GM19397 (cell line): ENCODE measurements around the gene INTS1.

Experiments
- ATAC-seq: cut with Tn5 transposase; IDR thresholded peaks from one replicate; pipeline ENCODE4 v1.9.1; 2021; ENCODE audit warnings: mild to moderate bottlenecking, moderate library complexity; ENCODE audit not compliant: unreplicated experiment

Gene INTS1

DNA sequence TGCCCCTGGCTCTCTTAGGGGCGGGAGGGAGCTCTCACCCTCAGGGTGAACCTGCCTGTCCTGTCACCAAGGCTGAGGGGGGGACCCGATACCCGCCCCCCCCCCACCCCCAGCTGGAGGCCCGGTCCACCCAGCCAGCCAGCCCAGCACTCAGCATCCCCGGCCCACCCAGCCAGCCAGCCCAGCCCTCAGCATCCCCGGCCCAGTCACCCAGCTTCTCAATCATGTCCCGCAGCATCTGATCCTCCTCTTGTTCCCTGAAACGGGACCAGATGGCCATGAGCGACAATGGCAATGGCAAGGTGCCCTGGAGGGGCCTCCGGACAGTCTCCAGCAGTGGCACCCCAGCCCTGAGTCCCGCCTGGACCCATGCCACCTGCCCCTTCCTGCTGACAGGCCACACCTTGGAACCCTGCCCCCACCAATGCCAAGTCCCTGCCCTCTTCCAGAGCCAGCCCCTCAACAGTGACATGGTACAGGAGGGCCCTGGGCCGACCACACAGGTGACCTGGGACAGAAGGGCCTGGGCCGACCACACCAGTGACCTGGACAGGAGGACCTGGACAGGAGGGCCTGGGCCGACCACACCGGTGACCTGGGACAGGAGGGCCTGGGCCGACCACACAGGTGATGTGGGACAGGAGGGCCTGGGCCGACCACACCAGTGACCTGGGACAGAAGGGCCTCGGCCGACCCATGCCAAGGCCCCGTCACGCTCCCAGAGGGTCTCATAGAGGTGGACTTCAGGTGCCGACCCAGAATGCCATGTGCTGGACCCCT lies 69.1 kb downstream of the INTS1 start:
- no peak for ATAC-seq

DNA sequence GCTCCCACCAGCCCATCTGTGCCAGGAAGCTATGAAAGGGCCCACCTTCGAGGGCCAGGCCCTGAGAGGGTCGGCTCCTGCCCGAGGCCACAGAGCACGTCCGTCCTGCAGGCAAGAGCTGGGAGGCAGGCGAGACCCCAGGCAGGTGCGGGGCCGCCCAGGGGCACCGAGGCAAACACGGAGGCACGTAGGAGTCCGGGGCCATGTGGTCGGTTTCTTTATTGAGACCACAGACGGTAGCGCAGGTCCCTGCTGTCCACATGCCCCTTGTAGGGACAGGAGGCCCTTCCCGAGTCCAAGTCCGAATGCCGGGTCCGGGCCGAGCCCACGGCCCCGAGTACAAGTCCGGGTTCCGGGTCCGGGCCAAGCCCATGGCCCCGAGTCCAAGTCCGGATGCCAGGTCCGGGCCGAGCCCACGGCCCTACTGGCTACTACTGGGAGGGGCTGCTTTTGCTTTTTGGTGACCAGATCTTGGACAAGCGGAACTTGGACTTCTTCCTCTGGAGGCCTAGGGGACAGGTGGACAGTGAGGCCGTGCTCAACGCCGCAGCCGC lies 69.9 kb downstream of the INTS1 start:
- no peak for ATAC-seq

DNA sequence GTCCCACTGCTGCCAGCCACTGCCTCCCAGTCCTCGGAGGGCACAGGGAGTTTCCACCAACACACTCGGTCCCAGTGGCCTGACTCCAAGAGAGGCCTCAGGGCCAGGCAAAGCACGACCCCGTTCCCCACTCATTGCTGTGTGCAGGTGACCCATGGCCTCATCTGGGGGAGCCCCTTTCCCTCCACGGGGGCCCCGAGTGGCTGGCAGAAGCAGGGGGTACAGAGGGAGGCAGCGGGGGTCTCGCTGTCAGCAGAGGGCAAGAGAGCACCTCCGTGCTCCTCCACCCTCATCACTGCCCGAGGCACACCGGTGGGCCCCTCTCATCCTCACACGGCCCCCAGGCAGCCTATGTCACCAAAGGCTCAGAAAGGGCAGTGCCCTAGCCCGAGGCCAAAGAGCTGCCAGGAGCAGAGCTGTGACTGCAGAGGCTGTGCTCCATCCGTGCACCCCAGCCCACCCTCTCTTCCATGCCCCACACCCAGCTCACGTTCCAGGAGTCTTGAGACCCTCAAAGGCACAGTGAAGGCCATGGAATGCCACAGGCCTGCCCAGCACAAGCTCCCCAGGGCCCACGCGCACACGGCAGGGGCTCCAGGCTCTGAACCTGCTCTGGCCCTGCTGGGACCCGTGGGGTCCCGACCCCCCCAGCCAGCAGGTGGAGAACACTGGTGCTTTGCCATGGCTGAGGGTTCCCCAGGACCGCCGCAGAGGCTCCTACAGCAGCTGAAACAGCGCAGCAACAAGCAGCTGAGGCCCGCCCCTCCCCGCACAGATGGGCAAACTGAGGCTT lies 70.9 kb downstream of the INTS1 start:
- no peak for ATAC-seq

DNA sequence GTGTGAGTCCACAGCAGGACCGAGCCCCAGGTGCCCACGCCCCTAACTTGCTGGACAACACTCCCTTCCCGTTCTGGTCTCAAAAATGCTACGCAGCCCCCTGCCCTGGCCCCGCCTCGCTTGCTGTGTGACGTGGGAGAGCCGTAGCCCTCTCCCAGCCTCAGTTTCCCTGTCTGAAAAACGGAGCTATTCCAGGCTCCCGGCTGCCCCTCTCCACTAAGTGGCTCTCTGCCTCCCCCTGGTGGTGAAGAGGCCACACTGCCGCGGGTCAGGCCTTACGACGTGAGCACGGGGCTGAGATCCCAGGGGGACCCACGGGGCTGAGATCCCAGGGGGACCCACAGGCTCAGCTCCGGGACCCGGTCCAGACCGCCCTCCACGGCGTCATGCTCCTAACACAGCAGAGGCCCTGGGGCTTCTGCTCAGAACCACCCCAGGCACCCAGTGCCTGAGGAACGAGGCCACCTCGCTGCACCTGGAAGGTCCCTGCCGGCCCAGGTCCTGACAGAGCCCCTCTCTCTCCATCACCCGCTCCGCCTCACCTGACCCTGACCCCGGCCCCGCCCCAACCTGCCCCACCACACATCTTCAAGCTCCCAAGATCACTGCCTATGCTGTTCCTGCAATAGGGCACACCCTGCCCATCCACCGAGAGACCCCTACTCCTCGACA lies 71.6 kb downstream of the INTS1 start:
- ATAC-seq = no peak

DNA sequence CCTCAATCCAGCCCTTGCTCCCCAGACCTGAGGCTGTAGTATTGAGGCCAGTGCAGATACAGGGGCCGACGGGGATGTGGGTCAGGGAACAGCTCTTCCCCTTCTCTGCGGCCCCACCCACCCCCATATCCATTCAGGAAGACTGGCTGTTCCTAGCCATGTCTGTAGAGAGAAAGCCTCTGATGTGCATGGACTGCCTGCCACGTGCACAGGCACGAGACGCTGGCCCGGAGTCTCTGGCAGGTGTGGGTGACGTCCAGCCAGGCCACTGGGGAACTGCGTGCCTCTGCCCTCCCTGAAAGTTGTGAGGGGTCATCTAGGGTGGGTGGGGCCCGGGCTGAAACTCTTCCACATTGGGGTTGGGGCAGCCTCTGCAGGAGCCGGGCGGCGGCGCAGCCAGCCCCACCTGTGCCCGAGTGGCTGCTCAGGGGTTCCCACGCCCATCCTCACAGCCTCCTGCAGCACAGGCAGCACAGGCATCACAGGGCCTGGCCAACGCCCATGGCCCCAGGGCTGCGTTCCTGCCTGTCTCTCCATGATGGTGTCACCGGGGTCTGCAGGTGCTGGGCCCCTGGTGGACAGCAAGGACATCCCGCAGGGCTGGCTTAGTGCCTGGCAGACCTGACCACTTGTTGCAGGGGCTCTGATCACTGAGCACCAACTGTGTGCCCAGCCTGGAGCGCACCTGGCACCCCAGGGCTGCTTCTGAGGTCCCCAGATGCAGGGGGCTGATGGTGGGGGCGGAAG lies 72.4 kb downstream of the INTS1 start:
- ATAC-seq = no peak

DNA sequence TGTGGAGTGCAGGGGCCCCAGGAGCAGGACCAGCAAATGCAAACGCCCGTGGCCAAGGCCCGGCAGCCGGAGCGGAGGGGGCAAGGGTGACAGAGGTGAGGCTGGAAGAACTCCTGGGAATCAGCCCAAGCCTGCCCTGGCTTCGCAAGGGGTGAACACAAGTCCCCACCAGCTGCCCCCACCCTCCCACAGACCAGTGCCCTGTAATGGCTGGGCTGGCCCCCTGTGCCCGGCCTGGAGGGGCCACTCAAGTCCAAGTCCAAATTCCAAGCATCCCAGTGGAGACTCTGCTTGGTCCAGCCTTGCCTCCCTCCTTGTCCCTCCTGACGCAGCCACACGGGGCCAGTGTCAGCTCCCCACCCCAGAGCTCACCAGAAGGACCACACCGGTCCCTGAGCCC lies 73.0 kb downstream of the INTS1 start:
- no peak for ATAC-seq

DNA sequence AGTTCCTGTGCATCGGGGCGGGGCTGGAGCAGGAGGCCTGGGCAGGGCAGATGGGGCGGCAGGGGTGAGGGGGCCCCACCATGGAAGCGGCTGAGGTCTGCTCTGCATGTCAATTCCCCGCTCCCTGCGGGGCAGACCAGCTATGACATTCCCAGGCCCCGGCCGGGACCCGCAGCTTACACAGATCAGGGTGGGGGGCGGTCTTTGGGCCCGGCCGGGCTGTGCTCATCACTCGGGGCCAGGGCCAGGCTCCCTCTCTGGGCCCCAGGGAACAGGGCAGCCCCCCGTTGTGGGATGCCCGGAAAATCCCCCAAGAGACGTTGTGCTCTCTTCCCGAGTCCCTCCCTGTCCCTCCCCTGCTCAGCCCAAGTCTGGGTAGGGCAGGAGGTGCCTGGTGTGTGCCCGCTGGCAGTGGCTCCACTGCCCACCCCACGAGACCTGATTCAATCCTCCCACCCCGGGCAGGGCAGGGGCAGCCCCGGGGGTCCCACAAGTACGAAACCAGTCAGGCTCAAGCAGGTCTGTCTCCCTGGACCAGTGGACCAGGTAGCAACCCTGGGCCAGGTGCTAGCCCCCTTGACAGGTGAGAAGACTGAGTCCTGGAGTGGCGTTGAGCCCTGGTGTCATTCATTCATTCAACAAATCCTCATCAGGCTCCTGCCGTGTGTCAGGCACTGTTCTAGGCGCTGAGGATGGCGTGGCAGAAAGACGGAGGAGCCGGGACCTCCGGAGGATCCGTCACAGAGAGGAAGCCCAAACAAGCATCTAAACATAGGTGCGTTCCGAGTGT lies 73.9 kb downstream of the INTS1 start:
- no peak for ATAC-seq

DNA sequence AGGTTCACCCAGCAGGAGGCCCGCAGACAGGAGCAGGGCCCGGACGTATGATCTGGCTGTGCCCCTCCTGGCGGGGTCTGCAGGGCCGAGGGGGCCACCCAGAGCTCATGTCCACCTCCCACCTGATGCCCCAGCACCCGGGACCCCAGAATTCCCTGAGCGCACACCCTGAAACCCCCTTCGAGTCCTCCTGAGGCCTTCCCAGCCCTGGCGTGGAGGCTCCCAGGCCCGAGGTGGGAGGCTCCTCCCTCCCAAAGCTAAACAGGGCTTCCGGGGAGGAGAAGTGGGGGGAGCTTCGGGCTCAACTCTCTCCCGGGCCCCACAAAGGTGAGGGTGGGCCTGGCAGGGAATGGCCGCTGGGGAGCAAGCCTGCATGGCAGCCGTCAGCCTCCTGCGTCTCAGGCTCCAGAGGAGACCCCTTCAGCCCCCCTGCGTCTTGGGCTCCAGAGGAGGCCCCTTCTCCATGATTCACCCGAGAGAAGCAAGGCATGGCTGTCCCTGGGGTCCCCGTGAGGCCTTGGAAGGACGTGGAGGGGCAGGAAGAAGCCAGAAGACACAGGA lies 75.2 kb downstream of the INTS1 start:
- ATAC-seq = no peak

DNA sequence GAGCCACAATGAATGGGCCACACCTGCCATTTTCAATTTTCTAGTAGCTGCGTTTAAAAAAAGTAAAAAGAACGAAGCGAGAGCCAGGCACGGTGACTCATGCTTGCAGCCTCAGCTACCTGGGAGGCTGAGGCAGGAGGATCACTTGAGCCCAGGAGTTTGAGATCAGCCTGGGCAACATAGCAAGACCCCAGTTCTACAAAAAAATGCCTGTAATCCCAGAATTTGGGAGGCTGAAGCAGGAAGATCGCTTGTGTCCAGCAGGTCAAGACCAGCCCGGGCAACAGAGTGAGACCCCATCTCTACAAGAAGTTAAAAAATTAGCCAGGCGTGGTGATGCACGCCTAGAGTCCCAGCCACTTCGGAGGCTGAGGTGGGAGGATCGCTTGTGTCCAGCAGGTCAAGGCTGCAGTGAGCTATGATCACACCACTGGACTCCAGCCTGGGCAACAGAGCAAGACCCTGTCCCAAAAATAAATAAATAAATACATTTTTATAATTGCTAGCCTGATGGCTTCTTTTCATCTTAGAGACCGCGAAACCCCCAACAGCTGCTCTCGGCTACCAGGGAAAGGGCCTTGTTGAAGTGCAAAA lies 77.0 kb downstream of the INTS1 start:
- ATAC-seq = no peak

DNA sequence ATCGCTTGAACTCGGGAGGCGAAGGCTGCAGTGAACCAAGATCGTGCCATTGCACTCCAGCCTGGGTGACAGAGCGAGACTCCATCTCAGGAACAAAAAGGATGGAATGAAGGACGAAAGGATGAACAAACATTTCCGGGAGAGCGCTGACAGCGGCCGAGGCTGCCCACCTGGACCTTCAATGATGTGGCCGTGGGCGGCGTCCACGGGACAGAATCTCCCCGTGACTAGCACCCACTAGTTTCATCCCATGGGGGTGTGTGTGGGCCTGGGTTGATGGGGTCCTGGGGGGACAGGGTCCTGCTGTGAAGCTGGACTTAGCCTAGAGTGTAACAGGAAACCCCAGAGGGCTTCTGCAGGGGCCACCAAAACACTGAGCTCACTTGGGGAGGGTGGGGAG lies 77.7 kb downstream of the INTS1 start:
- no peak for ATAC-seq

DNA sequence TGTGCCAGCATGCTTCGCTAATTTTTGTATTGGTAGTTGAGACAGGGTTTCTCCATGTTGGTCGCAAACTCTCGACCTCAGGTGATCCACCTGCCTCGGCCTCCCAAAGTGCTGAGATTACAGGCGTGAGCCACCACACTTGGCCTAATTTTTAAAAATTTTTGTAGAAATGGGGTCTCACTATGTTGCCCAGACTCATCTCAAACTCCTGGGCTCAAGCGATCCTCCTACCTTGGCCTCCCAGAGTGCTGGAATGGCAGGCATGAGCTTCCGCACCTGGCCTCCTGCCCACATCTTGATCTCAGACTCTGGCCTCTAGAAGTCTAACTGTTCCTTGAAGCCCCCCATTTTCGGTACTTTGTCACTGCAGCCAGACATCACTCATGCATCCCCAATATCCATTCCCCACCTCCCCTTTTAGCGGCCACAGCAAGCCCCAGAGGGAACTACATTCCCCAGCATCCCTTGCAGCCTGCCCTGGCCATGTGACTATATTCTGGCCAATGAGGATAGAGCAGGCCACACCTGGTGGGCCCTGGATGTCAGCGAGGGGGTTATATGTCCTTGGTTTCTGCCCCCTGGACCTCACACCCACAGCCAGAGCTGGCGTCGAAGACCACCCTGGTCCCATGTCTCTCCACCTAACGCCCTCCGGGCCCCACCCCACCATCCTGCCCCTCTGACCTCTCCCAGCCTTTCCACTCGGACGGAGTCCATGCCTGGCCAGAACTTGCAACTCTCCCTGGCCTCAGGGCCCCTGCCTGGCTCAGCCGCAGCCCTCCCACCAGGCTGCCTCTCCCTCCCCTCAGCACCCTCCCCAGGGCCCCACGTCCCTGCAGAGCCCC lies 78.7 kb downstream of the INTS1 start:
- no peak for ATAC-seq

DNA sequence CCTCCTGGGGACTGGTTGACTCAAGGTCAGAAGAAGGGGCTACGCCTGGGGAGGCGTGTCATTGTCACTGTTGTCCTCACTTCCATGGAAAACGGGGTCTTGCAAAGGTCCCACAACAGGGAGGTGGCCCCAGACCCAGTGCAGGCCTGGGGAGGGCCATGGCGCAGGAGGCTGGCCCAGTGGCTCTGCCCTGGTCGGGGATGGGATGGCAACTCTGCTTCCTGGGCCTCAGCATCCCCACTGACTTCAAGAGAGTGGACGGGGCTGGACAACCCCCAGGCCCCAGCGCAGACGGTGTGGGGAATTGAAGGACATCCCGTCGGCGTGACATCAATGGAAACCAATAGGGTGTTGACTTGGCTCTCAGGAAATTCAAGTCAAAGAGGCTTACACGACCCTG lies 80.1 kb downstream of the INTS1 start:
- no peak for ATAC-seq

DNA sequence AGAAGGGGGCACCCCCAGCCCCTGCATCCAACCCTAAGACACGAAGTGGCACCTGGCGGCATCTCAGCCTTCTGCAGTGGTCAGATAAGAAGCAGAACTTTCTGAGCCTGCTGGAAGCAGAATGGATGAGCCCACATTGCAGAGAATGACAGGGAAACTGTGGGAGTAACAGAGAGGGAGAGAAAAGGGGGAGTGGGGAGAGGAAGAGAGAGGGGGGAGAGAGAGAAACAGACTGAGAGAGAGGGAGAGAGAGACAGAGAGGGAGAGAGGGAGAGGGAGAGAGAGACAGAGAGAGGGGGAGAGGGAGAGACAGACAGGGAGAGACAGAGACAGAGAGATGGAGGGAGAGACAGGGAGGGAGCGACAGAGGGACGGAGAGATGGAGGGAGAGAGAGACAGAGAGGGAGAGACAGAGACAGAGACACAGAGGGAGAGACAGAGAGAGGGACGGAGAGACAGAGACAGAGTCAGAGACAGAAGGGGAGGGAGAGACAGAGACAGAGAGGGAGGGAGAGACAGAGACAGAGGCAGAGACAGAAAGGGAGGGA lies 80.9 kb downstream of the INTS1 start:
- no peak for ATAC-seq

DNA sequence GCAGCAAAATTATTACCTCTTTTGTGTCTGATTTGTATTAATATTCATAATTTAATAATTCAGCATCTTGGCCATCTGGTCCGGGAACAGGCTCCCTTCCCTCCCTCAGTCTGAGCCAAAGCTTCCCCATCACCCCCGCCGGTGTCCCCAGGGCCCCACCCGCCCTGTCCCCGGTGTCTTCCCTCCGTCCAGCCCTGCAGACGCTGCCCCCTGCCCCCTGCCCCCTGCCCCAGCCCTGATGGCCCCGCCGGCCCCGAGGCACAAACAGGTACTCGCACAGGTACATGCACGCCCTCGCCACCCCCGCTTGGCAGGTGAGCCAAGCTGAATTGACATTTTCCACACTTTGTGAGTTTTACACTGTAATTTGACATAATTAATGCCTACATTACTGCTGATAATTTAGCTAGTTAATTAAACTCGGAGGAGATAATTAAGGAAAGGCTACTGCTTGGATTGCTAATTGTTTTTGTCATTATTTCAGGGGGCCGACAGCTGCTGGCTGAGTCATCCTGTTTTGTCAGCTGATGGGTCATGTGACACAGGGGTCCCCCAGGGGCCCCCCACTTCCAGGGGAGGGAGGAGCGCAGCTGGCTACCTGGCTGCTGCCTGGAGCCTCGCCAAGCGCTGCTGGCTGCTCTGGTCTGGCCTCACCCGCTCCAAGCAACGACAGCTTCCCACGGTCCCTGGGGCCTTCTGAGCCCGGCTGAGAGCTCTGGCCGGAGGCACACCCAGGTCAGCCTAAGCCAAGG lies 81.5 kb downstream of the INTS1 start:
- no peak for ATAC-seq

DNA sequence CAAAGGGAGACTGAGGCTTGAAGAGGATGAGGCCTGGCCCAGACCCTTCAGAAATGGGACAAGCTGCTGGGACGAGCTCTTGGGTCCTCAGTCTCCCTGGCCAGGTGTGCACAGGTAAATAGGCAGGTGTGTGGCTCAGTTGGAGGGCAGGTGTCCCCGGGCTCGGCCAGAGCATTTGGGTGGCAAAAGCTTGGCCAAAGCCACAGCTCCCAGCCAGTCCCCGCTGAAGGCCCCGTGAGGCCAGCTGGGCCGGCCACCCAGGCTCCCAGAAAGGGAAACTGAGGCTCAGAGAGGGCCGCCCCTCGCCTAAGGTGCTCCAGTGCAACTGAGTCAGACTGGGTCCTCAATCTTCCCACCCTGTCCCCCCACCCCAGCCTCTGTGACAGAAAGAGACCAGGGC lies 82.2 kb downstream of the INTS1 start:
- ATAC-seq = no peak

DNA sequence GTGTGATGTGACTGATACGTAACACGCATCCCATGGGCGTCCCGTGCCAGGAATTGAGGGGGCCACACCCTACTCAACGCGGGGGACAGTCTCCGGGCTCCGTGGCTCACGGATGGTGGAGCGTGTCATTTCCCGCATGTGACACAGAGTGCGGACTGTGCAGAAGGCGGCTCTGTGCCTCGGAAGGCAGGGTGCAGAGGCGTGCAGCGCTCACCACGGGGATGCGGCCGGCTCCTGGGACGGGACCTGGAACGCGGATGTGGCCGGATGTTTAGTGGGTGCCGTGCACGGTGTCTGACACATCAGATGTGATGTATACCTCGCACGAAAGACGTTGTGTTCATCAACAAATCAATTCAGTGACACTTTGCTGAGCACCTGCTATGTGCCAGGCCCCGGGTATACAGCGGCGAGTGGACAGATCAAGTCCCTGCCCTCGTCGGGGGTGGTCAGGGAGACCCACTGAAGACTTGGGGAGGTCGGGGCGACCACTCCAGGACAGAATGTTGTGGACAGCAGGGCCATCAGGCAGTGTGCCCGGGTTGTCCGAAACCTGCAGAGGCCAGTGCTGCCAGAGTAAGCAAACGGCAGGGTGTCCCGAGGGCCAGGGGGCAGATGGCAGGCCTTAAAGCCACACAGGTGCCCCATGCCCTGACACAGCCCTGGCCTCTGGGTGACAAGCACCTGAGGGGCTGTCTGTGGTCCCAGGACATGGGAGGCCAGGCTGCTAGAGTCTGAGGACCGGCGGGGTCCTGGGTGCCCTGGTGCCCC lies 83.0 kb downstream of the INTS1 start:
- no peak for ATAC-seq
